Measurements from ENCODE around the gene ZXDC.

- TF ChIP-seq CTCF (IDR thresholded peaks at IDR 0.05; ENCODE audit: insufficient read depth, low read length) (no peak), REST (IDR thresholded peaks at IDR 0.05; ENCODE audit: insufficient replicate concordance, low read depth) (no peak), POLR2AphosphoS5 (IDR thresholded peaks at IDR 0.05; ENCODE audit: low read depth) (no peak), SPI1 (IDR thresholded peaks at IDR 0.05; ENCODE audit: borderline replicate concordance, low read depth) (no peak)
Observed at GRCh38 chr3:126395846-126396513, 79.7 kb downstream of the ZXDC start.
